ENCODE measurements around the gene RAG1. TPM values are rescaled to one million over a fixed set of nuclear protein-coding genes. Genes with fewer than 3 reads are reported as not detected.

RAG1 gene
- total RNA-seq, 4 donors from 2014 or later = 0.24 to 0.66 (median 0.38) TPM

DNA sequence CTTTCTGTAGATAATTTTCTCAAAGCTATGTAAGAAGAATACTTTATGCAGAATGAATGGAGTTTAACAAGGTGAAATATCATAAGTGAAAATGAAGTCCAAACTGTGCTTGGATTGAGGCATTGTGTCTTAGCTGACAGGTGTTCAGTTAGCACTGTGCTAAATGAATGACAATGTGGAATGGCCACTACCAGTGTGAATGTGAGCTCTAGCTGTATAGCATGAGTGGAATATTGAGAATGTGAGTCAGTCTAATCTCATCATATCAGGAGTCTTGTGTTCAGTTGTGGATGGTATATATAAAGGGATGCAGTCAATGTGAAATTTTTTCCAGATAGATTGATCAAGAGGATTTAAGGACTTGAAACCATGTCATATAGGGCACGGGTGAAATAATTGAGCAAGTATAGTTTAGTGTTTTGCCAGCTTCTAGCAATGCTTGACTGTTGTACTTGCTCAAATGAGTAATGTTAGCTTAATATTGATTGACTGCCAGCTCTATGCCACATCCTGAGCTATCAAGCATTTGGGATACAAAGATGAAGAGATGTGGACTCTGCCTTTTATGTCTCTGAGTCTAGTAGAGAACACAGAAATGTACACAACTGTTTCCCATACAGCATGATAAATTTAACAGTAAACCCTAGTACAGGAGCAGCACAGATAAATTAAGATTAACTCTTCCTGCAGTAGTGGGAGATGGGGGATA, 40.8 kb downstream of the RAG1 start:
- Histone ChIP-seq H3K27me3 (no peaks in the 10 kb centered on the region), H3K4me3 (no peak overlapping the region), H3K36me3 (peaks cover 0 to 13% of the 10 kb centered on the region in 2 donors), H3K4me1 (peaks cover 0 to 5% of the 10 kb centered on the region in 2 donors), H3K9me3 (no peaks in the 10 kb centered on the region), H3K27ac (no peak overlapping the region)
- ATAC-seq = no peak
- in situ Hi-C loops (cut with MboI; ENCODE audit: low sequenced_read_pairs in 4 of 4) = no loop called here
- TF ChIP-seq, protein P1, sequence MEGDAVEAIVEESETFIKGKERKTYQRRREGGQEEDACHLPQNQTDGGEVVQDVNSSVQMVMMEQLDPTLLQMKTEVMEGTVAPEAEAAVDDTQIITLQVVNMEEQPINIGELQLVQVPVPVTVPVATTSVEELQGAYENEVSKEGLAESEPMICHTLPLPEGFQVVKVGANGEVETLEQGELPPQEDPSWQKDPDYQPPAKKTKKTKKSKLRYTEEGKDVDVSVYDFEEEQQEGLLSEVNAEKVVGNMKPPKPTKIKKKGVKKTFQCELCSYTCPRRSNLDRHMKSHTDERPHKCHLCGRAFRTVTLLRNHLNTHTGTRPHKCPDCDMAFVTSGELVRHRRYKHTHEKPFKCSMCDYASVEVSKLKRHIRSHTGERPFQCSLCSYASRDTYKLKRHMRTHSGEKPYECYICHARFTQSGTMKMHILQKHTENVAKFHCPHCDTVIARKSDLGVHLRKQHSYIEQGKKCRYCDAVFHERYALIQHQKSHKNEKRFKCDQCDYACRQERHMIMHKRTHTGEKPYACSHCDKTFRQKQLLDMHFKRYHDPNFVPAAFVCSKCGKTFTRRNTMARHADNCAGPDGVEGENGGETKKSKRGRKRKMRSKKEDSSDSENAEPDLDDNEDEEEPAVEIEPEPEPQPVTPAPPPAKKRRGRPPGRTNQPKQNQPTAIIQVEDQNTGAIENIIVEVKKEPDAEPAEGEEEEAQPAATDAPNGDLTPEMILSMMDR (IDR thresholded peaks at IDR 0.05 in 4 of 5, conservative IDR thresholded peaks at IDR 0.05 in 1 of 5) = no peak
- TF ChIP-seq POLR2A (IDR thresholded peaks at IDR 0.05) = no peak
- DNase-seq = no peak
- intact Hi-C loops (cut with DNase I; ENCODE audit: low total_unique reads) = no loop called here

DNA sequence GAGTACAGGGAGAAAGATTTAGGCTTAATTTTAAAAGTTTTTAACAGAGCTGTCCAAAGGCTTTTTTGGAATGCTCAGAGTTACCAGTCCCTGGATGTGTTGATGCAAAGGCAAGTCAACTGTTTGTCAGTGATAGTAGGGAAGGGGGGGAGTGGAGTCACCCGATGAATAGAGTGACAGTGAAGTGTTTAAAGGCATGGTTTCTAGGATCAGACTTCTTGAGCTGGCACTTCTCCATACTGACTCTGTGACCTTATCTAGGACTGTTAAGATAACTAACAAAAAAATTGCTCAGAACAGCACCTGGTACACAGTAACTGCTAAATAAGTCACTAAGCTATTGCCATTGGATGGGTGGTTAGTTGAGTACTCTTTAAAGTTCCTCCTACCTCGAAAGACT, 41.6 kb downstream of the RAG1 start:
- TF ChIP-seq, protein P1 (IDR thresholded peaks at IDR 0.05 in 4 of 5, conservative IDR thresholded peaks at IDR 0.05 in 1 of 5) = no peak

DNA sequence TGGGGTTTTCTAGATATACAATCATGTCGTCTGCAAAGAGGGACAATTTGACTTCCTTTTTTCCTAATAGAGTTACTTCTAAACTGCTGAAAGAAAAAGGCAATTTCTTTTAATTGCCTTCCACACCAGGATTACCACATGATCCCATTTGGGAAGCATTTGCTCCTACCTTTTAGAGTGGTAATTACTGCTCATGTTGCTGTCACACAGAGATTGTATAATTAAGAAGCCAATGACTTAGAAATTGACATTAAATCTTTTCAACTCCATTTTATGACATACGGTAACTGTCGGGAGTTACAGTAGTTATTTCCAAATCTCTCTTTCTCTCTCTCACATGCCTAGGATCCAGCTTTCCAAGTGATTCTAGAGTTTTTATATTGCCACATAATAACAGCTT, 48.0 kb downstream of the RAG1 start:
- Histone ChIP-seq H3K4me3 (no peak overlapping the region), H3K27ac (no peak overlapping the region), H3K9me3 (no peaks in the 10 kb centered on the region), H3K4me1 (peaks cover 8 to 10% of the 10 kb centered on the region in 2 donors), H3K27me3 (no peaks in the 10 kb centered on the region), H3K36me3 (peaks cover 0 to 5% of the 10 kb centered on the region in 2 donors)
- no peak for TF ChIP-seq POLR2A (IDR thresholded peaks at IDR 0.05)
- TF ChIP-seq, protein P1 (IDR thresholded peaks at IDR 0.05 in 4 of 5, conservative IDR thresholded peaks at IDR 0.05 in 1 of 5) = no peak
- intact Hi-C loops (cut with DNase I; ENCODE audit: low total_unique reads) = loop anchor here (5.0 kb wide), 1 partner anchor 34 kb away; no protein-coding TSS in a partner anchor
- in situ Hi-C loops (cut with MboI; ENCODE audit: low sequenced_read_pairs in 4 of 4) = no loop called here
- ATAC-seq (no peak), DNase-seq (no peak)

More for the DNA sequence above, 41.6 kb downstream of the RAG1 start:
- Histone ChIP-seq H3K36me3 (peaks cover 0 to 13% of the 10 kb centered on the region in 2 donors), H3K9me3 (no peaks in the 10 kb centered on the region), H3K27me3 (no peaks in the 10 kb centered on the region), H3K27ac (no peak overlapping the region), H3K4me3 (no peak overlapping the region), H3K4me1 (peaks cover 0 to 5% of the 10 kb centered on the region in 2 donors)
- DNase-seq = no peak
- in situ Hi-C loops (cut with MboI; ENCODE audit: low sequenced_read_pairs in 4 of 4) (no loop called here), intact Hi-C loops (cut with DNase I; ENCODE audit: low total_unique reads) (no loop called here)
- no peak for ATAC-seq

DNA sequence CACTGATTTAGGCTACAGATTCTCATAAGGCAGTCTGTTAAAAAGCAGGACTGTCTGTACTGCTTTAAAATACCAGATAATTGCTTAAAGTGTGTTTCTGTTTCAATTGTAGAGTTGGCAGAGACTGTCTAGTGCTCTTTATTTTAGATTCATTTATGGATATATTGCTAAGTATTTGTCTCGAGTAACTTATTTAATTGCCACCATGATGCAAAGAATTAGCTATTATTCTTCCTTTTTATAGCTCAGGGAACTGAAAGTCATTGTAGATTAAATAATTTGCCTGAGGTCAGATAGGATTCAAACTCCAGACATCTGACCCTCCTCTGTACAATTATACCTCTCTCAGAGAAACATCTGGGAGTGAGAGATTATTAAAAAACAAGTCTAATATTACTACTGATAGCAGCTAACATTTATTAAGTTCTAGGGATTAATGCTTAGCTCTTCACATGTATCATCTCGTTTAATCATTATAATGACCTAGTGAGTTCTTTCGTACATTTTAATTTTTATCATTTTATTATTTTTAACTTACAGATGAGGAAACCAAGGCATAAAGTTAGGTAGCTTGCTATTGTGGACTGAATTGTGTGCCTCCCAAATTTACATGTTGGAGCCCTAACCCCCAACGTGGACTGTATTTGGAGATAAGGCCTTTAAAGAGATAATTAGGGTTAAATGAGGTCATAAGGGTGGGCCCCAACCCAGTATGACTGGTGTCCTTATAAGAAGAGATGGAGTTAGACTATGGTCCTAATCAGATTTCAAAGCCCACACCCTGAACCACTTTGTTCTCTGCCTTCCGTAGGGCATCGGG, 49.9 kb downstream of the RAG1 start:
- TF ChIP-seq POLR2A (IDR thresholded peaks at IDR 0.05) = no peak
- TF ChIP-seq, protein P1 (IDR thresholded peaks at IDR 0.05 in 4 of 5, conservative IDR thresholded peaks at IDR 0.05 in 1 of 5) = no peak
- H3K4me3 ChIP-seq = no peak overlapping the region
- peaks cover 8 to 10% of the 10 kb centered on the region in 2 donors for H3K4me1 ChIP-seq
- no peaks in the 10 kb centered on the region for H3K9me3 ChIP-seq
- H3K27me3 ChIP-seq = no peaks in the 10 kb centered on the region
- no peak overlapping the region for H3K27ac ChIP-seq
- in situ Hi-C loops (cut with MboI; ENCODE audit: low sequenced_read_pairs in 4 of 4) = no loop called here
- ATAC-seq (no peak), DNase-seq (no peak)
- H3K36me3 ChIP-seq = no peaks in the 10 kb centered on the region
- intact Hi-C loops (cut with DNase I; ENCODE audit: low total_unique reads) = loop anchor here (5.0 kb wide), 1 partner anchor 35 kb away; no protein-coding TSS in a partner anchor

All from gastrocnemius medialis (tissue), 4 donors.